Measurements from ENCODE around the gene WNT8B. TPM values are rescaled to one million over a fixed set of nuclear protein-coding genes. Genes with fewer than 3 reads are reported as not detected.

Gene WNT8B
- total RNA-seq, 1 donor from 2014 or later: not detected

DNA sequence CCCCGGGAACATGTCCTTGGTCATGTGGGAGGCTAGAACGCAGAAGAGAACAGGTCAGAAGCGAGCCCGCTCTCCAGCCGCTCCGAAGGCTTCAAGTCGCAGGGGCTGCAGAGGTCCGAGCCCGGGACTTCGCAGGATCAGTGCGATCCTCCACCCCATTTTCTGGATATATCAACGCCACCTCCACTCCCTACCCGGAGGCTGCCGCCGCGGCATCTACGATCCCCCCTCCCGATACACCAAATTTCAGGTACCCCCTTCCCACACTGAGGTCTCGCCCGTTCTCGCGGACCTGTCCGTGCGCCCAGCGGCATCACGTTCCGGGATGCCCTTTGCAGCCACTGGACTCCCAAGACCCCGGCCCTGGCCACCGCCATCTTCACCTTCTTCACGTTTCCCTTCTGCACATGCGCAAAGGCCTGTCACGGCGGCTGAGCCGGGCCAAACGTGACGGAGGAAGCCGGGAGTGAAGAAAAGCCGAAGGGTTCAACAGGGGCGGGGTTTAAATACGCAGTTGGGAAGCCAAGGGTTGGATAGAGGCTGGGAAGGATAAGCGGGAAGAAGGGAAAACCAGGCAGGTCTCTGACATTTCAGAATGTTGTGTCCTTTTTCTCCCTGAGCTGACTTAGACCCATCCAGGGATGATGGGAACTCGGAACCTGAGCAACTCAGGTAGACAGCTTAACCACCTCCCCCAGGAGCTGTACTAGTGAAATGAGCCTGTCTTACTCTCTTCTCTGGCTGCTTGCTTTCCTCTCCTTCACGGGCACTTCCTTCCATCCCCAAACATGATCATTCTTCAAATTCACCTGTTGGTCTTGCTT is 66.9 kb downstream of the WNT8B start, which contains the start of gene NDUFB8:
NDUFB8 (minus strand) TSS at position 397 of the 824 bp plus-strand sequence; CDS start at position 377, 20 bp downstream.
- Histone ChIP-seq H3K27ac (peak within 1 kb of the TSS; percentile 84), H3K36me3 (peaks cover 0 to 19% of the 10 kb centered on the region in 2 donors), H3K4me1 (peaks cover 29% of the 10 kb centered on the region), H3K4me3 (peak within 1 kb of the TSS; percentile 85 to 95), H3K27me3 (no peaks in the 10 kb centered on the region), H3K9me3 (no peaks in the 10 kb centered on the region)
- no peak for DNase-seq (ENCODE audit: extremely low spot score in 2 of 2)
- intact Hi-C loops (cut with DNase I): no loop called here
- TF ChIP-seq, protein P1, sequence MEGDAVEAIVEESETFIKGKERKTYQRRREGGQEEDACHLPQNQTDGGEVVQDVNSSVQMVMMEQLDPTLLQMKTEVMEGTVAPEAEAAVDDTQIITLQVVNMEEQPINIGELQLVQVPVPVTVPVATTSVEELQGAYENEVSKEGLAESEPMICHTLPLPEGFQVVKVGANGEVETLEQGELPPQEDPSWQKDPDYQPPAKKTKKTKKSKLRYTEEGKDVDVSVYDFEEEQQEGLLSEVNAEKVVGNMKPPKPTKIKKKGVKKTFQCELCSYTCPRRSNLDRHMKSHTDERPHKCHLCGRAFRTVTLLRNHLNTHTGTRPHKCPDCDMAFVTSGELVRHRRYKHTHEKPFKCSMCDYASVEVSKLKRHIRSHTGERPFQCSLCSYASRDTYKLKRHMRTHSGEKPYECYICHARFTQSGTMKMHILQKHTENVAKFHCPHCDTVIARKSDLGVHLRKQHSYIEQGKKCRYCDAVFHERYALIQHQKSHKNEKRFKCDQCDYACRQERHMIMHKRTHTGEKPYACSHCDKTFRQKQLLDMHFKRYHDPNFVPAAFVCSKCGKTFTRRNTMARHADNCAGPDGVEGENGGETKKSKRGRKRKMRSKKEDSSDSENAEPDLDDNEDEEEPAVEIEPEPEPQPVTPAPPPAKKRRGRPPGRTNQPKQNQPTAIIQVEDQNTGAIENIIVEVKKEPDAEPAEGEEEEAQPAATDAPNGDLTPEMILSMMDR (IDR thresholded peaks at IDR 0.05): no peak
- peak; percentile 81 to 96 for TF ChIP-seq POLR2AphosphoS5 (IDR thresholded peaks at IDR 0.05; ENCODE audit: insufficient read depth in 1 of 2, low read depth in 1 of 2)
- TF ChIP-seq POLR2A (IDR thresholded peaks at IDR 0.05): peak in 1 of 2 donors; percentile 19

GRCh38 chr10:100531761-100532160 is 69.0 kb downstream of the WNT8B start:
- Histone ChIP-seq H3K36me3 (peaks cover 0 to 2% of the 10 kb centered on the region in 2 donors), H3K4me3 (no peak overlapping the region), H3K9me3 (no peaks in the 10 kb centered on the region), H3K27ac (no peak overlapping the region), H3K27me3 (no peaks in the 10 kb centered on the region), H3K4me1 (peaks cover 40% of the 10 kb centered on the region)
- no peak for TF ChIP-seq POLR2AphosphoS5 (IDR thresholded peaks at IDR 0.05; ENCODE audit: insufficient read depth in 1 of 2, low read depth in 1 of 2)
- TF ChIP-seq, protein P1 (IDR thresholded peaks at IDR 0.05): no peak
- TF ChIP-seq POLR2A (IDR thresholded peaks at IDR 0.05): no peak
- no peak for DNase-seq (ENCODE audit: extremely low spot score in 2 of 2)
- intact Hi-C loops (cut with DNase I): no loop called here

Other genes starting within 250 kb of the WNT8B start
- 19.4 TPM for gene CHUK, start 233.4 kb upstream of the WNT8B start, total RNA-seq
- 13.3 TPM for gene CWF19L1, start 195.4 kb upstream of the WNT8B start, total RNA-seq
- 10.1 TPM for gene BLOC1S2, start 176.3 kb upstream of the WNT8B start, total RNA-seq
- gene PKD2L1, start 132.8 kb upstream of the WNT8B start, total RNA-seq: not detected
- gene SCD, start 115.8 kb upstream of the WNT8B start, total RNA-seq: 42.7 TPM
- gene SEC31B, start 56.9 kb downstream of the WNT8B start, total RNA-seq: 6.4 TPM
- 143 TPM for gene NDUFB8, start 66.9 kb downstream of the WNT8B start, total RNA-seq
- 16.9 TPM for gene HIF1AN, start 72.9 kb downstream of the WNT8B start, total RNA-seq